NK-92 (cell line): Measurements from ENCODE around the gene WDR37.
"Not testable (repeated sequence)": the region's sequence is repeated elsewhere in the genome, so short reads cannot be mapped to it uniquely, and the experiment has no call there.

Experiments
- DNase-seq: peaks from one replicate; lab custom pipeline; 2025; ENCODE audit not compliant: unreplicated experiment; lab: John Stamatoyannopoulos, UW

WDR37 gene

DNA sequence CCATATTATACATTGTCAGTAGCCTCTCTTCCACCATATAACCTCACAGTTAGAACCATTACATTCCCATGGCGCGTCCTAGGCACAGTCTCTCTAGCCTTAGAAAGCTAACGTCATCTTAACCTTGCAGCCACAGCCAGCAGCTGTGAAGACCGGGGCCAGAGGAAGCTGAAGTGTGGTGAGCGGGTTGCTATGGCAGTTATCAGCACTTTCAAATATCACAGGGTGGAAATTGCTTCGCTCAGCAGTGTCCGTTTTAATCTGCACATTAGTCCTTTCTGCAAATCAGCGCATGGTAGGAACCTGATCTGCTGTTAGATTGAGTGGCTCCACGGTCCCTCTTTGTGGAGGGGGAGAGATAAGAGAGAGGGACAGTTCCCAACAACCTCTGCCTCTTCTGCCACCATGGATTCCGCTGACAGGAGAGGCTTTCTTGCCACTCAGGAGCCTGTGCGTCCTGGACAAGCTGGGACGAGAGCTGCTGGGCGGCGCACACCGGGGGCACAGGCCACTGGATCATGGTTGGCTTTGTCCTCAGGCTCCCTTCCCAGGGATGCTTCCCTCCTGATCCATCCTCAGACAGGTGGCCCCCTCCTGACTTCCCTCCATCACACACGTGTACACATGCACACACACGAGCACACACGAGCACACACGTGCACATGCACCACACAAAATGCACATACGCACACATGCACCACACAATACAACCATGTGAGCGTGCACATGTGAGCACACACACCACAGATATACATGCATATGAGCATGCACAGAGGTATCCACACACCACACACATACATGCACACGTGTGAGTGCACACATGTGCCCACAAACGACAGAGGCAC is 93.8 kb downstream of the WDR37 start:
- no peak for DNase-seq

DNA sequence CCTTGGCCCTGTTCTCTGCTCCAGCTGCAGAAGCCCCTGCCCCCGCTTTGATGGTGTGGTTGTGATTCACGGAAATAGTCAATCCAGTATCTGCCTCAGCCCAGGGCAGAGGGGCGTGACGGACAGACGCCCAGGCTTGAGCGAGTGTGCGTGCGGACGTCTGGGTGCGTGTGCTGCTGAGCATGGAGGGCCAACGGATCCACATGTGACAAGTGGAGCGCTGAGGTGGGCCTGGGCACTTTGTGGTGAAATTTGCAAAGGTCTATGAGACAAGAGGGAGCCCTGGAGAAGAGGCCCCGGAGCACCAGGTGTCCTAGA is 94.4 kb downstream of the WDR37 start:
- no peak for DNase-seq

DNA sequence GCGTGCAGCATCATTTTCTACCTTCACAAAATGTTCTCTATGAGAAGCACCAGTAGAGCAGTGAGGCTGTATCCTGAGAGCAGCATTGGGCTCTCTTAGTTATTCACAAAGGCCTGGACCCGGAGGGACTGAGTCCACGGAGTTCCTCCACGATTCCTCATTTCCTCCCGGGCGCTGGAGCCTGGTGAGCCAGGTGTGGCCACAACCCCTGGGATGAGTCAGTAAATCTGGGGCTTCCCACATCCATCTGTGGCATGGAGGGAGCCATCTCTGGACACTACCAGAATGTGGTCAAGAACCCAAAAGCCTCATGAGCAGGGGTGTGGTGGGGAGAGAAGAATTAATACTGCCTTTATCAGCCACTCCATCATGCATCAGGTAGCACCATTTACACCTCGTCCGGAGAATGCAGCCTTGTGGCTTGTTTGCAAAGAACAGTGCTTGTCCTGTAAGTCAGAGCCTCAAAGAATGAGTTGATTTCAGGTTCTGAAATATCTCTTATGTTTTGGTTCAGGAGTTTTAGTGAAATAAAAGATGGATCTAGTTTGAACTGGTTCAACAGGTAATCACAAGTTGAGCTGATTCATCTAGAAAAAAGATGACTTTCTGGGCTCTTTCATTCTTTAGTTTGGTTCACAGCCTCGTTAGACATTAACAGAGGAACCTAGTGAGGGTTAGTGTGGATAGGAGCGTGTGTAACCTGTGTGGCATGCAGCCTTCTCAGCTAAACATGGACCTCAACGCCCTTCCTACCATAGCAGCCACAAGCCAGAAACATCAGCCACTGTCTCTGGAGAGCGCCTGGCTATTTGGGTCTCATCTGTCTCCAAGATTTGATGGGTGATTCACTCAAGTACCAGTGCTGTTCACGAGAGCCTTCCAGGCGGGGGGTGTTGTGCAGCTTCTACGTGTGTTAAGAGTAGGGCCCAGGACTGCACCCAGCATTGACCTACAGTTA is 95.2 kb downstream of the WDR37 start:
- no peak for DNase-seq

DNA sequence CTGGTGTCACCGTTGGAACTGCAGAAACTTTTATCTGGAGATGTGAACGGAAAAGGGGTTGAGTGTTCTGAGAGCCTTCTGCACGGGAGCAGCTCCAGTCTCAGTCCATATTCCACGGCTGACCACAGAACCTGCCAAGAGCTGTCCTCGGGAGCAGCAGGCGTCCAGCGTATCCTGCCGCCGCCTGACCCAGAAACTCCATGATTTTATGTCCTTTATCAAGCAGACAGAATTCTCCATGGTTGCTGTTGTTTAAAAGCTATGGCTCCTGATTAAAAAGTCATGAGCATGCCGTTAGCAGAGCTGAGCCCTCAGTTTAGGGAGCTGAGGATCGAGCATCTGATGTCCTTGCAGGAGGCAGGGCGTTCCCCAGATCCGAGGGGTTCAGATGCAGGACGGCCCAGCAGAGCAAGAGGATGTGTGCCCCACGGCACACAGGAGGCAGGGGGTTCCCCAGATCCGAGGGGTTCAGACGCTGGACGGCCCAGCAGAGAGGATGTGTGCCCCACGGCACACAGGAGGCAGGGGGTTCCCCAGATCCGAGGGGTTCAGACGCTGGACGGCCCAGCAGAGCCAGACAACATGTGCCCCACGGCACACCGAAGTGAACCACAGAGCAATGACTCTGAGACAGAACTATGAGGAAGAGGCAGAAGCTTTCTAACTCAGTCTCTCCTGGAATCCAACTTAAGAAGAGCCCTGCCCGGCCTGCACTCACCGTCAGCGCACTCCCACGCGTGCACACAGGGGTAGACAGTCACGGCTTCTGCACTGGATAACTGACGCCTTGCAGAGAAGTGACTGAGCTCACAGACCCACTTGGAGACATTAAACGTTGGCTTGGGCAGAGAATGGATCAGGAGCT is 96.4 kb downstream of the WDR37 start:
- DNase-seq = no peak

DNA sequence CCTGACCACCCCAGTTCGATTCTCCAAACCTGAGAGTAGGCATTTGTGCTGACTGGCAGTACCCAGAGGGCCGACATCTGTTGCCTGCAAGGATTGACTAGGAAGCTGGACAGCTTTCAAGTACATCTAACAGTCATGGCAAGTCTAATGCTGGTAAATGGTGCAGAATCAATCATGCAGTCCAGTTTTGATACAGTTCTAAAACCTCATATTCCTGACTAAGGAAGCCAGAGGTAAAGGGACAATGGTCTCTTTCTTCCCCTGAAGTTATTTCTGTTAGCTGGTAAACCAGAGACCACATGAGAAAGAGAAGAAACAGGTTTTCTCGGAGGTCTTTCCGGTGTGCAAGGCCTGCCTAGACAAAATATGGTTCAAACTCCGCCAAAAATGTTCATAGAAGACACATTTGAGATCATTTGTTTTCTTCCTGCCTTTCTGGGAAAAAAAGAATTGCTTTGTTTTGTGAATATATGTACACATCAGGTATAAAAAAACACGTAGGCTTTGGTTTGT is 97.1 kb downstream of the WDR37 start:
- DNase-seq = no peak

DNA sequence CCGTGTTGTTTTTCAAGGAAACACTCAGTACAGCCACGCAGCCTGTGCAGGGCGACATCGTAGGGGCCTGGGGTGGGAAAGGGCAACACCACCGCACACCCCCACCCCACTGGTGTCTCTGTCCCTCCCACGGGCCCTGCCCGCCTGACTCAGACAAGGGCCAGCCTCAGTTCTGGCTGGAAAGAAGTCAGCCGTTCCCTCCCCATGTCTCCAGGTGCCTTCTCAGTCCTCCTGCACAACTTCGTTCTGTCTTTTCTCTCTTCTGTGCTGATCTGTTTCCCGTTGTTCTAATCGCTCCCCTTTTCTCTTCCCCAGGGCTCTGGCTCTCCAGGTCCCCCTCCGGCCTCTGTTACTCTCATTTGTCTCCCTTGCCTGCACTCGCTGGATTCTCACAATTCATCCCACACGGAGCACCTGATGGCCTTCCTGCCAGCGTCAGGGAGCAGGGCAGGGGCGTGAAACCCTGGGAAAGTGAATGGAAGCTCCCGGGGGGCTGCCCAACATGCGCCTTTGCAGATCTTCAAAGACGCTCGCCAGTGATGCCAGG is 97.7 kb downstream of the WDR37 start:
- no peak for DNase-seq

DNA sequence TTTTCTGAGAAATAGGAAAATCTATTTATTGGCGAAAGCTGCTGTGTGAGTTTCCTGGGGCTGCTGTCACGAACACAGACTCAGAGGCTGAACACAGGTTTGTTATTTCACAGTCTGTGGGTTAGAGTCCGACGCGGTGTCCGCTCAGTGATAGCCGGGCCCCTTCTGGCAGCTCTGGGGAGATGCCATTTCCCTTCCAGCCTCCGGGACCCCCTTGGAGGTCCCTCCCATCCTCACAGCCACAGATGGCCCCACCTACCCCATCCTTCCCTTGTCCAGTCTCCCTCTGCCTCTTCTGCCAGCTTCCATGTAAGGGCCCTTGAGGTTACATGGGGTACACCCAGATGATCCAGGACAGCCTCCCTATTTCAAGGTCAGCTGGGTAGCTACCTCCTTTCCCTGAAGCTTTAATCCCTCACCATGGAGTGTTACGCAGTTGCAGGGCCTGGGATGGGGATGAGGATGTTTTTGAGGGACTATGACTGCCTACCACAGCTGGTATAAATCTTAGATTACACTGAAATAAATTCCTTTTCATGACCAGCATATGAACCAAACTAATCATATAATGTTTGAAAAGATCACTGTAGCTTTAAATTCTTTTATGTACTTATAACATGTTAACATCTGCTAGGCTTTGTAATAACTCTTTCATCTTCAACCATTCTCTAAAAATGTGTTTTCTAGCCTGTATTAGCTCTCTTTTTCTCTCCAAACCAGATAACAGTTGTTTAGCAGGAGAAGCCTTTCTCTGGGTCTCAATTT is 98.5 kb downstream of the WDR37 start:
- DNase-seq = no peak

DNA sequence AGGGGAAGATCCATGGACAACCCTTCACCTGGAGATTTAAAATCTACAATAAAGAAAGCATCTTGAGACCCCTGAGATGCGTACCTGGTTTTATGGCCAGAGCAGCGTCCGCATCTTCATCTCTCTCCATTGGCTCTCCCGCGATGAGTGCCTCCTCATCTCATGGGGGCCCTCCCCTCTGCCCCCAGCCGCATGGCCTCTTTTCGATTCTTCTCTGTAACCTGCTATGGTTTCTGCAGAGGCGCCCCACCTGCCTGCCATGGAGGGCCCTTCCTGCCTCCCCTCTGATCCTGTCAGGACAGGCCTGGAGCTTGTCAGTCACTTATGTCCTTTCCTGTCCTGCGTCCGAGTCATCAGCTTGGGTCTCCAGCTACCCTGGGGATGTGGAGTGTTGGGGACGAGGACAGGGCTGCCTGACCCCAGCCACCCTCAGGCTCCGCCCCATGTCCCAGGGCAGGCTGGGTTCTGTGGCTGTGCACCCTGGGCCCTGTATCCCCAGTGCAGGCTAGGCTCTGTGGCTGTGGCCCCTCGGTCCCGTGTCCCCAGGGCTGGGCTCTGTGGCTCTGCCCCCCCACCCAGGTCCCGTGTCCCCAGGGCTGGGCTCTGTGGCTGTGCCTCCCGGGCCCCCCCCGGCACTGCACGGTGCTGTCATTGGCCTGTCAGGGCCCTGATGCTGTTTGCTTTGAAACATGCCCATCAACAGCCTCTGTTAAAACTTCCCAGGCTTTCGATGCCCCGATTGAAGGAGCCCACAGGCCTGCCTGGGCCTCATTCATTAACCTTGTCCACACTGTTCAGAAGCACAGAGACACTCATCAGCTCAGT is 99.8 kb downstream of the WDR37 start:
- DNase-seq = no peak

DNA sequence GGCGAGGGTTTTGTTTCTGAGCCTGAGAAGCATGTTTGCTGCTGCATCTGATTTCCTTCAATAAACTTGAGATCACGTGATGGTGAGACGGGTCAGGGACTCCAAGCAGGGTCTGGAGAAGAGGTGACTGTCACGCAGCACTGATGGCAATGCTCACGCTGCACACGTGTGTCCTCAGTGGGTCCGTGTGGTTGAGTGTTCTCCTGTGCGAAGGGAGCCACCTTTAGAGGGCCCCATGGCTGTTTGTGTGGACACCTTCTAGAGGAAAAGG is 100.4 kb downstream of the WDR37 start:
- no peak for DNase-seq

DNA sequence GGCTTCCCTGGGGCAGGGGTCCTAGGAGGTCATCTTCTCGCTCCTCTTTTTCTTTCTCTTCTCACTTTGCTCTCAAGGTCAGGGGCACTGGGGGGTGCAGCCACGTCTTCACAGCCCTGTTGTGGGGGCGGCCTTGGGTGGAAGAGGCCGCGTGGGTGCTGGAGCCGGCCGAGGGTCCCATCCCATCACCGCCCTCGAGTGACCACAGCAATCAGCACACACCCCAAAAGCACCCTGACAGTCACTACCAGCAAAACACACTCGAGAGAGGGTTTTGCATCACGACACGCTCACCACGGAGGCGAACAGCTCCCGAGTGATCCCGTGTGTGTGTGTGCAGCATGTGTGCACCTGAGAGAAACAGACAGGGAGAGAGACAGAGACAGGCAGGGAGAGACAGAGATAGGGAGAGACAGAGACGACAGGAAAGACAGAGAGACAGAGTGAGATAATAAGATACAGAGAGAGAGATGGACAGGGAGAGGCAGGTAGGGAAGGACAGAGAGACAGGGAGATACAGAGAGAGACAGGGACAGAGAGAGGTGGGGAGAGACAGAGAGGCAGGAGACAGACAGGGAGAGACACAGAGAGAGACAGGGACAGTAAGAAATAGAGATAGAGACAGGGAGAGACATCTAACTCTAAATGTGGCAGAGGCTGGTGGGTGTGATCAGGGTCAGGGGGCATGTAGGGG is 100.9 kb downstream of the WDR37 start:
- DNase-seq = no peak

DNA sequence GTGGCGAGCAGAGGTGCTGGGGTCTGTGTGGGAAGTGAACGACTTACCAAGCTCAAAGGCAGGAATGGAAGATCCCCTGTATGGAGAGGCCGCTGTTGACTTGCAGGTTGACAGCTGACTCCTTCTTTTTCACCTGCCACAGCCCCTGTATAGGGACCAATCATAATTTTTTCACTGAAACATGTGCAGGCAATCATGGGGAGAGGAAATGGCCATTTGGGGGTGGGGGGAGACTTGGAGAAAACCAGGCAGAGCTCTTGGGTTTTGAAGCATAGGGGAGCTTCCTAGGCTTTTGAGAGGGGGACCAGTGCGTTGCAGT is 101.4 kb downstream of the WDR37 start:
- no peak for DNase-seq

DNA sequence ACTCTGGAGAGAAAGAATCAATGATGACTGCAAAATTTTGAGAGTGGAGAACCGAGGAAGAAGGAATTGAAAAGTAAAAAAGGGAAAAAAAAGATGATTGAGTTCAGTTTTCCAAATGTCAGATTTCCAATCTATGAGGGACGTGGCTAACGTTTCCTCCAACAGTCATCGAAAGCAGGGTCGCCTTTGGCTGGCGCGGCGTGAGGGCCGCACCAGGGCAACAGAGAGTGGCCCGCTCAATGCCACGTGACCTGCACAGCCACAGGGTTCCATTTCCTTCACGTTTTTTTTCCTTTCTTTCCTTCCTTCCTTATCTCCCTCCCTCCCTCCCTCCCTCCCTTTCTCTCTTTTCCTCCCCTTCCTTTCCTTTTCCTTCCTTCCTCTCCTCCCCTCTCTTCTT is 101.9 kb downstream of the WDR37 start:
- DNase-seq = no peak

DNA sequence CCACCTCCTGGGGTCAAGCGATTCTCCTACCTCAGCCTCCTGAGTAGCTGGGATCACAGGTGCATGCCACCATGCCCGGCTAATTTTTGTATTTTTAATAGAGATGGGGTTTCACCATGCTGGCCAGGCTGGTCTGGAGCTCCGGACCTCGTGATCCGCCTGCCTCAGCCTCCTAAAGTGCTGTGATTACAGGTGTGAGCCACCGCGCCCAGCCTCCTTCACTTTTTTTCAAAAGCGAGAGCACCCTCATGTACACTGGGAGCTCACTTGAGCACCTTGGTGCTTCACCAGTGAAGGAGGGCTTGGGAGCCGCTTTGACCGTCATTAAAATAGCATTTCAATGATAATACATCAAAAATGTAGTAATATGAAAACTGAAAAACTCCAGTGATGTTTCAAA is 102.4 kb downstream of the WDR37 start:
- DNase-seq = not testable (repeated sequence)

DNA sequence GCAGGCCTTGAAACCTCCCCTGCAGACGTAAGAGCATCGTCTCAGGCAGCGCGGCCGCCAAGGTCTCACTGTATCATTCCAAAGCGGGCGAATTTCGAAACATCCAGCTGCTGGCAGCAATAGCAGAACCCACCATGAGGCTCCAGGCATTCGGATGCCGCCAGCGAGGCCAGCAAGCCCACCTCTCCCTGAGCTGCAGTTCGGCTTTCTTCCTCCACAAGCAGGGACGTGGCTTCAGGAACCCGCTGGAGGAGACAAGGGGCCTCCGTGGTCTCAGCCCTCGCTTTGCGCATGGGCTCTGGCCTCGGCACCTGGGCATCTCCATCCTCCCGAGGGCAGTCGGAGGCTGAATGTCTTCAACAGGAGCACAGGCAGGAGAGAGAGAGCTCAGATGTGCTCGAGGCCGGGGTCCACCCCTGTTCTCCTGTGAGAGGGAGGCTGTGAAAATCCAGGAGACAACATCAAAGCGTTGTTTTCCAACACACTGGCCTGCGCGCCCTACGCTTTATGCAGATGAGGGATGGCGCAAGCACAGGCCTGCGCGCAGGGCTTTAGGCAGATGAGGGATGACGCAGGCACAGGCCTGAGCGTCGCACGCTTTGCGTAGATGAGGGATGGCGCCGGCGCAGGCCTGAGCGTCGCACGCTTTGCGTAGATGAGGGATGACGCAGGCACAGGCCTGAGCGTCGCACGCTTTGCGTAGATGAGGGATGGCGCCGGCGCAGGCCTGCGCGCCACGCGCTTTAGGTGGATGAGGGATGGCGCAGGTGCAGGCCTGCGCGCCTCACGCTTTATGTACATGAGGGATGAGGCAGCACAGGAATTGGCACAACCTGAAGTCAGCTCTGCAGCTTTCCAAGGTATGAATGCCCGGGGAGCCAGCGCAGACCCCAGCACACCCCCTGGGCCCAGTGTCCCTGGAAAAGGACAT is 103.2 kb downstream of the WDR37 start:
- DNase-seq = no peak

DNA sequence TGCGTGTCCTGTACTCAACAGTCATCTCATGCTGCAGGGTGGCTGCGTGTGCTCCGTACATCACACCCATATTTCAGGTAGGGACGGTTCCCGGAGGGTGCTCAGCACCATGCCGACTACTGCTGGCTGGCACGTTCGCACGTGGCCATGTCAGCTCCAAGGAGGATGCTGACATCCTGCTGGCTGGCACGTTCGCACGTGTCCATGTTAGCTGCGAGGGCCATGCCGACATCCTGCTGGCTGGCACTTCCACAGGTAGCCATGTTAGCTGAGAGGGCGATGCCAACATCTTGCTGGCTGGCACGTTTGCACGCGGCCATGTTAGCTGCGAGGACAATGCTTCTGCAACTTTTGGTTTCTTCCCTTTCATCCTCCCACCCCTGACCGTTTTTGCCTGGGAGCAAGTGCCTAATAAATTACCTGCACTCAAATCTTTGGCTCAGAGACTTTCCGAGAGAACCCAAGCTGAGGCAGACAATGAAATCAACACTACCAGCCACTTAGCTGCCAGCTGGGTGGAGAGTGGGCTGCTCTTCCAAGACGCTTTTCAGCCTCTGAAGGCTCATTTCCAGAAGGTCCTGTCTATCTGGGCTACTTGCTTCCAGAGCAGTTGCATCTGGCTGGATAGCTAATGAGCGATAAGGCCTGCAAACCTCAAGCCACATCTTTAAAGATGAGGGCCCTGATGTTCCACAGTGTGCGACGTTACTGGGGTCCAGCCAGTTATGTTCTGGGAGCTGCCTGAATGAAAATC is 104.6 kb downstream of the WDR37 start:
- no peak for DNase-seq

DNA sequence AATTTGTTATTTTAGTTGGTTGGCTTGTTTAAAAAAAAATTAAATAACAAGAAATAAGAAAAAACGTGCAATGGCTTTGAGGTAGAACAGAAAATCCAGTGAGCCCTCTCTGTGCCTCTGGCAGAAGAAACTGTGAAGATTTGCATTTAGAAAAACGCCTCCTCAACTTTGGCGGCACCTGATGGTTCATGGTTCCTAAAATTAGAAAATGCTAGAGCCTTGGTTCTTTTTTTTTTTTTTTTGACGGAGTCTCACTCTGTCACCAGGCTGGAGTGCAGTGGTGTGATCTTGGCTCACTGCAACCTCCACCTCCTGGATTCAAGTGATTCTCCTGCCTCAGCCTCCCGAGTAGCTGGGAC is 105.1 kb downstream of the WDR37 start:
- not testable (repeated sequence) for DNase-seq

DNA sequence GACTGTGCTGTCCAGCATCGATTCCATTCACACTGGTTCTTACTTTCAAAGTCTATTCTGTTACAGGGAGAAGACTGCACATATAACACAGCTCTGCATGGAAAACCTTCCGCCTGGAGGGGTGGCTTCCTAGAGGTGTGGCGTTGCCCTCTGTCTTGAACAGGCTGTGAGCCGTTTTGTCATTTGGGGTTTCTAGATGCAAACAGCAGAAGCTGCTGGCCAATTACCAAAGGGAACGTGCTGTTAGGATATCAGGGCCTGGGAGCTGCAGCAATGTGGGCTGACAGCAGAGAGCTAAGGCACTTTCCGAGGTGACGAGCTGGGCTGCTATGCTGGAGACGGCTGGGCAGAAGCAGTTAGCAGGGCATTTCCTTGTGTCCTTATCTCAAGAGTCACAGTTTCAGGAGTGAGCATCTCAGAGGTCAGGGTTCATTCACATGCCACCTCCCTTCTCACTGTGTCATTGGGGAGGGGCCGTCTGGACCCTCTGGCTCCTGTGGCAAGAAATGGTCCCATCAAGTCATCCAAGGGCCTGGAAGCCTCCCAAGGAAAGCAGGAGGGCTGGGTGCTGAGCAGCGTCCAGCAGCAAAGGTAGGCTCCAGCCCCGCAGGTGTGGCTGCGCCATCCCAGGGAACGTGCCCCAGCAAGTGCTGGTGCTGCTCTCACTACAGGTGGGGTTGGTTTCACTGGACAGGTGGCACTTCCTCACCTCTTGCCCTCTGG is 106.5 kb downstream of the WDR37 start:
- DNase-seq = no peak
